Caco-2 (cell line): ENCODE results near the gene ST3GAL5. TPM values are rescaled to one million over a fixed set of nuclear protein-coding genes. Genes with fewer than 3 reads are reported as not detected.

Experiments
- BruUV-seq: library from RNA; stranded (reverse); fragments of 400-500 nt; replicated peaks from 2 replicates; lab custom pipeline; 2021; lab: Mats Ljungman, UMichigan
- CTCF ChIA-PET: fragments of 300-600 bp; sonication (Branson Sonifier 250); formaldehyde crosslinking; loops from one replicate; lab custom pipeline; 2022; ENCODE audit warnings: antibody characterized with exemption; lab: Charles Lee
- POLR2A ChIA-PET: fragments of 300-600 bp; sonication (Branson Sonifier 250); formaldehyde crosslinking; loops from one replicate; lab custom pipeline; 2022; ENCODE audit warnings: antibody characterized with exemption; lab: Charles Lee
- DNase-seq, 2 experiments: peaks; one replicate each; pipeline versions ENCODE4 v3.0.0 to v3.0.0-alpha.2; 2020 to 2022
- H3K27me3 ChIP-seq: replicated peaks from 2 replicates; pipeline ENCODE4 v1.6.0; 2011; ENCODE audit warnings: low read length; ENCODE audit not compliant: control insufficient read depth, insufficient read depth
- H3K36me3 ChIP-seq: 2 replicates; pipeline ENCODE4 v1.5.1; 2011; ENCODE audit warnings: low read length; ENCODE audit not compliant: control insufficient read depth, insufficient read depth
- H3K4me1 ChIP-seq: fragments of 250-450 bp; sonication (Bioruptor Pico); 2 replicates; pipeline ENCODE4 v1.5.1; 2020; ENCODE audit warnings: mild to moderate bottlenecking
- H3K4me3 ChIP-seq: 2 replicates; pipeline ENCODE4 v1.5.1; 2011; ENCODE audit warnings: low read depth, mild to moderate bottlenecking, control low read depth, low read length
- H3K9me3 ChIP-seq: fragments of 250-450 bp; sonication (Bioruptor Pico); 2 replicates; pipeline ENCODE4 v1.5.1; 2020; ENCODE audit warnings: mild to moderate bottlenecking, moderate library complexity
- H3K27ac Mint-ChIP-seq: one replicate; pipeline ENCODE4 v1.8.0; 2022; ENCODE audit warnings: mixed read lengths; ENCODE audit not compliant: unreplicated experiment
- H3K27me3 Mint-ChIP-seq: one replicate; pipeline ENCODE4 v1.8.0; 2022; ENCODE audit warnings: mixed read lengths; ENCODE audit not compliant: insufficient read depth, unreplicated experiment
- H3K36me3 Mint-ChIP-seq: one replicate; pipeline ENCODE4 v1.8.0; 2022; ENCODE audit warnings: mild to moderate bottlenecking, mixed read lengths; ENCODE audit not compliant: insufficient read depth, unreplicated experiment
- H3K4me1 Mint-ChIP-seq: one replicate; pipeline ENCODE4 v1.8.0; 2022; ENCODE audit warnings: low read depth, mixed read lengths; ENCODE audit not compliant: unreplicated experiment
- H3K4me3 Mint-ChIP-seq: one replicate; pipeline ENCODE4 v1.8.0; 2022; ENCODE audit warnings: mild to moderate bottlenecking, moderate library complexity, mixed read lengths; ENCODE audit not compliant: unreplicated experiment
- H3K9me3 Mint-ChIP-seq: one replicate; pipeline ENCODE4 v1.8.0; 2022; ENCODE audit warnings: mixed read lengths; ENCODE audit not compliant: unreplicated experiment
- CTCF ChIP-seq, 2 experiments: fragments of 200-600 bp in 1 of 2; IDR thresholded peaks; 1 replicate in 1 of 2; 2 replicates in 1 of 2; pipeline versions ENCODE4 v1.5.1 to v1.8.0; 2011 to 2022; ENCODE audit warnings: antibody characterized with exemption in 1 of 2, control low read depth in 1 of 2, inconsistent platforms in 1 of 2, low read depth in 1 of 2, low read length in 1 of 2, mild to moderate bottlenecking in 1 of 2, moderate library complexity in 1 of 2; ENCODE audit not compliant: insufficient read depth in 1 of 2, severe bottlenecking in 1 of 2, unreplicated experiment in 1 of 2
- intact Hi-C: fragments of 100-400 bp; cut with micrococcal nuclease; formaldehyde crosslinking; loops from one replicate; pipeline ENCODE4 v1.10.0; 2022; ENCODE audit not compliant: unreplicated experiment
- total RNA-seq: library from RNA; stranded (reverse); gene quantifications from 2 replicates; pipeline ENCODE4 v1.2.3, GENCODE V29; 2022

Gene ST3GAL5
- total RNA-seq, 1 experiment from 2014 or later = 3.4 TPM

GRCh38 chr2:85812094-85812735 is 76.6 kb downstream of the ST3GAL5 start:
- no peaks in the 10 kb centered on the region for H3K9me3 ChIP-seq
- Mint-ChIP-seq H3K4me1 (no peaks in the 10 kb centered on the region), H3K27ac (no peak overlapping the region), H3K36me3 (no peaks in the 10 kb centered on the region), H3K27me3 (peaks cover 2% of the 10 kb centered on the region), H3K4me3 (no peak overlapping the region), H3K9me3 (no peaks in the 10 kb centered on the region)
- CTCF ChIA-PET = interaction anchor here (0.7 to 1.3 kb wide), 4 partner anchors 9 to 83 kb away, joined by 3 to 6 read pairs (median 4); no protein-coding TSS in a partner anchor
- H3K4me1 ChIP-seq = no peaks in the 10 kb centered on the region
- no peaks in the 10 kb centered on the region for H3K36me3 ChIP-seq
- H3K27me3 ChIP-seq = no peaks in the 10 kb centered on the region; the same call in 1 of the 2 replicates
- intact Hi-C loops = no loop called here
- H3K4me3 ChIP-seq = no peak overlapping the region
- POLR2A ChIA-PET = no interaction called here
- TF ChIP-seq CTCF (IDR thresholded peaks at IDR 0.05; ENCODE audit: insufficient read depth in 1 of 2, low read depth in 1 of 2, low read length in 1 of 2, severe bottlenecking in 1 of 2, unreplicated experiment in 1 of 2) = no peak
- DNase-seq = no peak
- BruUV-seq = no TSS peak

GRCh38 chr2:85811180-85812093 is 77.4 kb downstream of the ST3GAL5 start:
- DNase-seq = no peak
- no peaks in the 10 kb centered on the region; the same call in 1 of the 2 replicates for H3K27me3 ChIP-seq
- Mint-ChIP-seq H3K9me3 (no peaks in the 10 kb centered on the region), H3K36me3 (no peaks in the 10 kb centered on the region), H3K27me3 (peaks cover 2% of the 10 kb centered on the region), H3K4me1 (no peaks in the 10 kb centered on the region), H3K27ac (no peak overlapping the region), H3K4me3 (no peak overlapping the region)
- no peak for TF ChIP-seq CTCF (IDR thresholded peaks at IDR 0.05; ENCODE audit: insufficient read depth in 1 of 2, low read depth in 1 of 2, low read length in 1 of 2, severe bottlenecking in 1 of 2, unreplicated experiment in 1 of 2)
- POLR2A ChIA-PET = no interaction called here
- intact Hi-C loops = no loop called here
- no TSS peak for BruUV-seq
- no peaks in the 10 kb centered on the region for H3K9me3 ChIP-seq
- H3K4me1 ChIP-seq = no peaks in the 10 kb centered on the region
- H3K36me3 ChIP-seq = no peaks in the 10 kb centered on the region
- no peak overlapping the region for H3K4me3 ChIP-seq
- CTCF ChIA-PET = interaction anchor here (0.7 to 1.3 kb wide), 4 partner anchors 9 to 82 kb away, joined by 3 to 6 read pairs (median 4); no protein-coding TSS in a partner anchor
